Rectal smooth muscle tissue (tissue), 1 donor: ENCODE data around the gene GCGR.
A peak's percentile ranks its signal among the peaks of the same experiment; 100 is the strongest.

Experiments
- H3K27ac ChIP-seq: one replicate; pipeline ENCODE4 v1.7.0; 2013; ENCODE audit warnings: low read depth, low read length, inconsistent platforms
- H3K27me3 ChIP-seq: one replicate; pipeline ENCODE4 v1.7.0; 2013; ENCODE audit warnings: low read length; ENCODE audit not compliant: control insufficient read depth, insufficient read depth
- H3K36me3 ChIP-seq: one replicate; pipeline ENCODE4 v1.7.0; 2013; ENCODE audit warnings: low read length; ENCODE audit not compliant: control insufficient read depth, insufficient read depth
- H3K4me1 ChIP-seq: one replicate; pipeline ENCODE4 v1.7.0; 2013; ENCODE audit warnings: low read length; ENCODE audit not compliant: control insufficient read depth, insufficient read depth
- H3K4me3 ChIP-seq: one replicate; pipeline ENCODE4 v1.7.0; 2013; ENCODE audit warnings: low read length
- H3K9ac ChIP-seq: one replicate; pipeline ENCODE4 v1.7.0; 2013; ENCODE audit warnings: low read length

GCGR gene

GRCh38 chr17:81828656-81829055, 24.7 kb downstream of the GCGR start:
- H3K27ac ChIP-seq, result no peak overlapping the region

GRCh38 chr17:81829858-81830257, 25.9 kb downstream of the GCGR start:
- Histone ChIP-seq H3K27ac (no peak overlapping the region), H3K36me3 (no peaks in the 10 kb centered on the region), H3K4me3 (no peak overlapping the region), H3K4me1 (peaks cover 7% of the 10 kb centered on the region), H3K9ac (no peak overlapping the region), H3K27me3 (no peaks in the 10 kb centered on the region)

More at GRCh38 chr17:81828656-81829055, 24.7 kb downstream of the GCGR start:
- H3K4me1 ChIP-seq, result peaks cover 7% of the 10 kb centered on the region
- no peaks in the 10 kb centered on the region for H3K36me3 ChIP-seq
- no peak overlapping the region for H3K4me3 ChIP-seq
- no peak overlapping the region for H3K9ac ChIP-seq
- no peaks in the 10 kb centered on the region for H3K27me3 ChIP-seq

DNA sequence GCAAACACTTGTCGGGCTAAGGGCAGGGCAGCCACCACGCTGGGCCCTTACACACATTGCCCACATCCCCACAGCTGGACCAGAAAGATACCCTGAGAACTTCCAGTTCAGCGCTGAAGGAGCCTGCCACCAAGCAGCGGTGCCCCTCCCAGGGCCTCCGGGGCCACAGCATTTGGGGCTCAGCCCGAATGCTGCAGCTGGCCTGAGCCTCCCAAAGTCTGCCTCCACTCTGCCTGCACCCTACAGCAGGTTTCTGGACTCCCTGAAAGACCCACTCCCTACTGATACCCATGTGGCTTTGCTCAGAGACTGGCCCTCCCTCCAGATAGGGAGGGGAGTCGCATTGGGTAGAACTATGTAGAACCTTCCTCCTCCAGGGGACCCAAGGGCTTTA, 27.6 kb downstream of the GCGR start:
- H3K36me3 ChIP-seq, result no peaks in the 10 kb centered on the region
- no peak overlapping the region for H3K9ac ChIP-seq
- peak overlapping the region; percentile 72 for H3K4me3 ChIP-seq
- H3K4me1 ChIP-seq, result peaks cover 7% of the 10 kb centered on the region
- H3K27ac ChIP-seq, result no peak overlapping the region
- H3K27me3 ChIP-seq, result no peaks in the 10 kb centered on the region

DNA sequence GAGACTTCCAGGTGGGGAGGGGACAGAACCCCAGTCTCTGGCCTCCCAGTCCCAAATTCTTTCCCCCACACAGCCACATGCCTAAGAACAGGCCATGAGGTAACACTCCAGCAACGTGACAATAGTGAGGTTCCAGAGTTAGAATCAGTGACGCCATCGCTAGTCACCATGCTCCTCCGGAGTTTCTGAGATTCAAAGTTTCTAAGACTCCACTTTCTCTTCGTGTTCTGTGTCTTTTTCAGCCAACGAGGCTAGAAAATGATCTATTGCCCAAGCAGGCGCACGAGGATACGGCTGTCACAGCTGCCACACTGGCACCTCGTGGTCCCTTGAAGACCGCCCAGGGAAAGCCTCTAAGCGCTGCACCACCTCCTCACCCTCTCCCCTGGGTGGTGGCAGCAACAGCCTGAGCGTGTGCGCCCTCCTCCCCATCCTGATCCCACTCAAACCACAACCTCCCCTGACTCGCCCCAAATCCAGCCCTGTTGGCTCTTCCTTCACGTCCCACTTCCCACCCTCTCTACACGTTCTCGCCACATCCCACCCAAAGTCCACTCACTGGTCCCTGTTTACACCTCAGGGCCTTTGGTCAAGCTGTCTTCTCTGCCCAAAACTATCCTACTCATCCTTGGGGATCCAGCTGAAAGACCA, 28.1 kb downstream of the GCGR start:
- no peaks in the 10 kb centered on the region for H3K27me3 ChIP-seq
- peak overlapping the region; percentile 72 for H3K4me3 ChIP-seq
- H3K9ac ChIP-seq, result peak overlapping the region; percentile 88
- H3K36me3 ChIP-seq, result no peaks in the 10 kb centered on the region
- H3K27ac ChIP-seq, result peak overlapping the region; percentile 60
- H3K4me1 ChIP-seq, result peaks cover 7% of the 10 kb centered on the region

DNA sequence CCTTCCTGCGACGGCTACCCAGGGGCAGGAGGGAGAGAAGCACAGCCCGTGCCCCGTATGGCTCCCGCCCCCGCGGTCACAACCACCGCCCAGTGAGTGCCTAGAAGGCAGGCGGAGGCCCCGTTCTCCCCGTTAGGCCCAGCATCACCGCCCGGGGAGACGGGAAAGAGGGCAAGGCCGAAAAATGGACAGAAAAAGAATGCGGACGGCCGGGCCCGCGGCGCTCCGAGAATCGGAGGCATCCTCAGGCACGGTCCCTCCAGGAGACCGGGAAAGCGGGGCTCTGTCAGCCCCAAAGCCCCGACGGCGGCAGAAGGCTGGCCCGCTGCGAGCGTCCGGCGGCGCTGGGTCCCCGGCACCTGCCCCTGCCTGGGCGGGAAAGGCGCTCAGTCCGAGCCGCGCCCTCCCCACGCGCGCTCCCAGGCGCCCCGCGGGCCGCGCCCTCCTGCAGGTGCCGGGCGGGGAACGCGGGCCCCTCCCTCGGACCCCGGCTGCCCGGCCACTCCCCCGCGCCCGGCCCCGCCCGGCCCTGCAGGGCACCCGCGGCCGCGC, 28.7 kb downstream of the GCGR start:
- Histone ChIP-seq H3K4me1 (peaks cover 7% of the 10 kb centered on the region), H3K9ac (peak overlapping the region; percentile 88), H3K36me3 (no peaks in the 10 kb centered on the region), H3K27ac (peak overlapping the region; percentile 60), H3K4me3 (peak overlapping the region; percentile 72), H3K27me3 (no peaks in the 10 kb centered on the region)

GRCh38 chr17:81833160-81833920, 29.4 kb downstream of the GCGR start, which contains the start of gene MCRIP1:
Gene MCRIP1 (minus strand): TSS chr17:81833291. CDS start chr17:81824506, 8,785 bp downstream.
- no peaks in the 10 kb centered on the region for H3K27me3 ChIP-seq
- H3K4me3 ChIP-seq, result peak within 1 kb of the TSS; percentile 87
- H3K9ac ChIP-seq, result peak within 1 kb of the TSS; percentile 97
- no peaks in the 10 kb centered on the region for H3K36me3 ChIP-seq
- peak within 1 kb of the TSS; percentile 91 for H3K27ac ChIP-seq
- peaks cover 7% of the 10 kb centered on the region for H3K4me1 ChIP-seq

- H3K27ac ChIP-seq, result peak overlapping the region; percentile 91
These were observed 30.2 kb downstream of the GCGR start for GRCh38 chr17:81833921-81834830.

DNA sequence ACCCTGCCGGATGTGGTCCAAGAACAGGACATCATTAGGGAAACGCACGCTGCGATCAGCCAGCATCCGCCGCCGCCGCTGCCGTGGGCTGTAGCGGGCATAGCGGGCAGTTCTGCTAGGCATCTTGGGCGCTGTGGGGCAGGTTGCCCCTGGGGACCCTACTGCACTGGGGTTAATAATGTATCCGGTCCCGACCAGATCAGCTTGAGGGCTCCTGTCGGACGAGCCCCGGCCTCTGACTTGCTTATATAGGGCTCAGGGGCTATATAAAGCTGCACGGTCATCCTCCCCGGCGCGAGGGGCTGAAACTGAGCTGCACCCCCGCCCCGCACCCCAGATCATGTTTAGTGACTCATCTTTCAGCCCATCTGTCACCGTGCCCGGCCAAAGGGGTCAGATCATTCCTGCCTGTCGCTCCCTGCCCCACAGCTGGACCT, 30.9 kb downstream of the GCGR start, which contains the start of gene PPP1R27:
PPP1R27 (minus strand) TSS at position 220 of the 437 bp plus-strand sequence; CDS start at position 123, 97 bp downstream.
- Histone ChIP-seq H3K4me1 (peaks cover 7% of the 10 kb centered on the region), H3K27me3 (no peaks in the 10 kb centered on the region), H3K36me3 (no peaks in the 10 kb centered on the region), H3K9ac (no peak within 1 kb of the TSS), H3K4me3 (peak within 1 kb of the TSS; percentile 87), H3K27ac (no peak within 1 kb of the TSS)

More at GRCh38 chr17:81833921-81834830, 30.2 kb downstream of the GCGR start:
- Histone ChIP-seq H3K4me3 (peak overlapping the region; percentile 87), H3K4me1 (peaks cover 7% of the 10 kb centered on the region), H3K9ac (peak overlapping the region; percentile 97), H3K36me3 (no peaks in the 10 kb centered on the region), H3K27me3 (no peaks in the 10 kb centered on the region)

DNA sequence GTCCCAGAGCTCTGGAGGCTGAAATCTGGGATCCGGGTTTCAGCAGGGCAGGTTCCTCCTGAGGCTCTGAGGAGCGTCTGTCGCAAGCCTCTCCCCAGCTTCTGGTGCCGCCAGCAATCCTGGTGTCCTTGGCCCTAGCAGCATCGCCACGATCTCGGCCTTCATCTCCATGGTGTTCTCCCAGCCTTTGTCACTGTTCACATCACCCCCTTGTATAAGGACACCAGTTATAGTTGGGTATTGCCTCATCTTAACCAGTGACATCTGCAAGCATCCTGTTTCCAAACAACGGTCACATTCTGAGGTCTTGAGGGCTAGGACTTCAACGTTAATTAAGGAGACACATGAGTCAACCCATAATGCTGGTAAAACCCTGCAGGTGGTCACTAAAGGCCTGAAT, 33.7 kb downstream of the GCGR start:
- H3K9ac ChIP-seq, result no peak overlapping the region
- no peaks in the 10 kb centered on the region for H3K27me3 ChIP-seq
- H3K36me3 ChIP-seq, result no peaks in the 10 kb centered on the region
- H3K4me3 ChIP-seq, result no peak overlapping the region
- H3K4me1 ChIP-seq, result no peaks in the 10 kb centered on the region
- H3K27ac ChIP-seq, result no peak overlapping the region

GRCh38 chr17:81838753-81839255, 34.9 kb downstream of the GCGR start:
- H3K27ac ChIP-seq, result no peak overlapping the region
- no peak overlapping the region for H3K9ac ChIP-seq
- H3K4me3 ChIP-seq, result no peak overlapping the region
- H3K36me3 ChIP-seq, result peaks cover 5% of the 10 kb centered on the region
- H3K27me3 ChIP-seq, result no peaks in the 10 kb centered on the region
- no peaks in the 10 kb centered on the region for H3K4me1 ChIP-seq

DNA sequence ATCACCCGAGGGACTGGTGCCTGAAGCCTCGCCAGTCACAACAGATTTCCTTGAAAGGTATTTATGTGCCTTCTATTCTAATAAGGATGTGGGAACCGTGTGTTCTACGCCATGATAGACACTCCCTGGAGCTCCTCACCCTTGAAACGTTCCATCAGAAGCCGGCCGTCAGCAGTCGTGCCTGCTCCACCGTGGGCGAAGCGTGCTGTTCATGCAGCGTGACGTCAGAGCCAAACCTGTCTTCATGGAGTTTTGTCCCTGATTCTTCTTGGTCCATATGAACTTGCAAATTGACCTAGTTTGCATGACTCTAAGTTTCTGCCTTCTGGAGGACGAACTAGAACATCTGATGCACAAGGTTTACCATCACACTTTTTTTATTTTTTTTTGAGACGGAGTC, 35.4 kb downstream of the GCGR start:
- Histone ChIP-seq H3K36me3 (peaks cover 5% of the 10 kb centered on the region), H3K4me3 (no peak overlapping the region), H3K4me1 (no peaks in the 10 kb centered on the region), H3K27me3 (no peaks in the 10 kb centered on the region), H3K27ac (no peak overlapping the region), H3K9ac (no peak overlapping the region)
